ENCODE results near the gene TNFSF9. TPM values are rescaled to one million over a fixed set of nuclear protein-coding genes. Genes with fewer than 3 reads are reported as not detected.

Gene TNFSF9
- total RNA-seq, 1 donor from 2014 or later: 2.3 TPM

DNA sequence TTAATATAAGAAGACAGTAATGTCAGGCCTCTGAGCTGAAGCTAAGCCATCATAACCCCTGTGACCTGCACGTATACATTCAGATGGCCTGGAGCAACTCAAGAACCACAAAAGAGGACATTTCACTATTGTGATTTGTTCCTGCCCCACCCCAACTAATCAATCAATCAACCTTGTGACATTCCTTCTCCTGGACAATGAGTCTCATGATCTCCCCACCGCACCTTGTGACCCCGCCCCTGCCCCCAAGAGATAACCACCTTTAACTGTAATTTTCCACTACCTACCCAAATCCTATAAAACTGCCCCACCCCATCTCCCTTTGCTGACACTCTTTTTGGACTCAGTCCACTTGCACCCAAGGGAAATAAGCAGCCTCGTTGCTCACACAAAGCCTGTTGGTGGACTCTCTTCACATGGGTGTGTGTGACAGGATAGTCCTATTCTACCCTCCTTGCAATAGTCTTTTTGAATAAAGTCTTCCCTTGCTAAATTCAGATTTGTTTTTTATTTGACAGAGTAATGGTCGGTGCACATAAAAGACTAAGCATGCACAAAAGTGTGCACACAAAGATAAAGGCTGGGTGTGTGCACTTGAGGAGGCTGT is 46.1 kb downstream of the TNFSF9 start:
- peaks cover 3% of the 10 kb centered on the region for H3K9me3 Mint-ChIP-seq (ENCODE audit: unreplicated experiment)
- Histone ChIP-seq H3K27ac (ENCODE audit: low read depth, low read length) (no peak overlapping the region), H3K4me1 (ENCODE audit: insufficient read depth, low read length) (no peaks in the 10 kb centered on the region), H3K4me2 (ENCODE audit: low read length) (no peak overlapping the region), H2AFZ (ENCODE audit: low read depth, low read length) (no peak overlapping the region), H4K20me1 (ENCODE audit: insufficient read depth, low read length) (no peaks in the 10 kb centered on the region), H3K36me3 (ENCODE audit: insufficient read depth, low read length) (no peaks in the 10 kb centered on the region), H3K9me3 (ENCODE audit: insufficient read depth, low read depth, low read length) (no peaks in the 10 kb centered on the region), H3K79me2 (ENCODE audit: insufficient read depth, low read length) (no peaks in the 10 kb centered on the region), H3K27me3 (ENCODE audit: insufficient read depth, low read length) (no peaks in the 10 kb centered on the region), H3K4me3 (ENCODE audit: insufficient read depth, low read depth, low read length) (no peak overlapping the region), H3K9ac (ENCODE audit: low read length) (no peak overlapping the region)
- H3K4me3 Mint-ChIP-seq (ENCODE audit: unreplicated experiment): no peak overlapping the region
- H3K27ac Mint-ChIP-seq (ENCODE audit: unreplicated experiment): no peak overlapping the region
- DNase-seq (ENCODE audit: low read depth) (no peak), FAIRE-seq (no peak)
- TF ChIP-seq CTCF (IDR thresholded peaks at IDR 0.05; ENCODE audit: insufficient read depth, low read depth, low read length) (no peak), EZH2 (IDR thresholded peaks at IDR 0.05; ENCODE audit: insufficient read depth, low read length) (no peak)
- no peaks in the 10 kb centered on the region for H3K4me1 Mint-ChIP-seq (ENCODE audit: low read depth, unreplicated experiment)
- H3K36me3 Mint-ChIP-seq (ENCODE audit: low read depth, unreplicated experiment): no peaks in the 10 kb centered on the region
- H3K27me3 Mint-ChIP-seq (ENCODE audit: low read depth, unreplicated experiment): no peaks in the 10 kb centered on the region

- no peak for FAIRE-seq
These were observed 46.8 kb downstream of the TNFSF9 start for GRCh38 chr19:6577476-6578125.

More at GRCh38 chr19:6577476-6578125, 46.8 kb downstream of the TNFSF9 start:
- H3K27ac ChIP-seq (ENCODE audit: low read depth, low read length): no peak overlapping the region
- no peak overlapping the region for H3K4me3 Mint-ChIP-seq (ENCODE audit: unreplicated experiment)
- no peaks in the 10 kb centered on the region for H3K4me1 Mint-ChIP-seq (ENCODE audit: low read depth, unreplicated experiment)
- no peaks in the 10 kb centered on the region for H3K36me3 ChIP-seq (ENCODE audit: insufficient read depth, low read length)
- H3K4me3 ChIP-seq (ENCODE audit: insufficient read depth, low read depth, low read length): no peak overlapping the region
- H3K9me3 Mint-ChIP-seq (ENCODE audit: unreplicated experiment): peaks cover 3% of the 10 kb centered on the region
- no peak overlapping the region for H3K4me2 ChIP-seq (ENCODE audit: low read length)
- H3K9ac ChIP-seq (ENCODE audit: low read length): no peak overlapping the region
- no peaks in the 10 kb centered on the region for H4K20me1 ChIP-seq (ENCODE audit: insufficient read depth, low read length)
- H3K27ac Mint-ChIP-seq (ENCODE audit: unreplicated experiment): no peak overlapping the region
- H3K4me1 ChIP-seq (ENCODE audit: insufficient read depth, low read length): no peaks in the 10 kb centered on the region
- no peaks in the 10 kb centered on the region for H3K27me3 ChIP-seq (ENCODE audit: insufficient read depth, low read length)
- no peaks in the 10 kb centered on the region for H3K9me3 ChIP-seq (ENCODE audit: insufficient read depth, low read depth, low read length)
- TF ChIP-seq CTCF (IDR thresholded peaks at IDR 0.05; ENCODE audit: insufficient read depth, low read depth, low read length): no peak
- no peak for TF ChIP-seq EZH2 (IDR thresholded peaks at IDR 0.05; ENCODE audit: insufficient read depth, low read length)
- DNase-seq (ENCODE audit: low read depth): no peak
- H3K79me2 ChIP-seq (ENCODE audit: insufficient read depth, low read length): no peaks in the 10 kb centered on the region
- H2AFZ ChIP-seq (ENCODE audit: low read depth, low read length): no peak overlapping the region
- H3K27me3 Mint-ChIP-seq (ENCODE audit: low read depth, unreplicated experiment): no peaks in the 10 kb centered on the region
- H3K36me3 Mint-ChIP-seq (ENCODE audit: low read depth, unreplicated experiment): no peaks in the 10 kb centered on the region
